A549 (cell line): Measurements from ENCODE around the gene AFDN. TPM values are rescaled to one million over a fixed set of nuclear protein-coding genes. Genes with fewer than 3 reads are reported as not detected.
A peak's percentile ranks its signal among the peaks of the same experiment; 100 is the strongest.

ENCODE experiments used
- ATAC-seq, 2 experiments: fragments of 200-7000 bp in 1 of 2; fragments of >200 bp in 1 of 2; cut with Nextera tagmentation in 1 of 2; cut with Tn5 transposase in 1 of 2; 3 replicates each; pipeline versions ENCODE4 v1.8.0 to v1.9.1; 2018 to 2020; ENCODE audit warnings: mild to moderate bottlenecking in 1 of 2, moderate library complexity in 1 of 2
- CTCF ChIA-PET: fragments of 300-600 bp; sonication (Branson Sonifier 250); formaldehyde crosslinking; extraction: SDS; loops from one replicate; lab custom pipeline; 2021; ENCODE audit warnings: antibody characterized with exemption, inconsistent platforms; lab: Yijun Ruan, JAX
- POLR2A ChIA-PET: fragments of 350-600 bp; formaldehyde crosslinking; extraction: SDS; loops from one replicate; lab custom pipeline; 2021; ENCODE audit warnings: antibody characterized with exemption, inconsistent platforms; lab: Yijun Ruan, JAX
- DNase-seq, 2 experiments: peaks; one replicate each; pipeline versions ENCODE4 v3.0.0 to v3.0.0-alpha.2; 2011 to 2016; ENCODE audit warnings: low read depth in 1 of 2, low spot score in 1 of 2
- FAIRE-seq: peaks from 2 replicates; lab custom pipeline; 2011; peaks lifted over from hg19 to GRCh38; lab: Jason Lieb, UNC
- H3K27ac ChIP-seq, 2 experiments: fragments of >200 bp; sonication (Bioruptor Twin); formaldehyde crosslinking; 3 replicates each; pipeline ENCODE4 v1.5.1; 2016 to 2017
- H3K4me1 ChIP-seq: fragments of >200 bp; sonication (Bioruptor Twin); formaldehyde crosslinking; 3 replicates; pipeline ENCODE4 v1.6.1; 2016
- H3K4me2 ChIP-seq: fragments of >200 bp; sonication (Bioruptor Twin); formaldehyde crosslinking; 3 replicates; pipeline ENCODE4 v1.6.1; 2016
- H3K4me3 ChIP-seq: fragments of >200 bp; sonication (Bioruptor Twin); formaldehyde crosslinking; 3 replicates; pipeline ENCODE4 v1.5.1; 2016
- H3K9me3 ChIP-seq: fragments of >200 bp; sonication (Bioruptor Twin); formaldehyde crosslinking; 3 replicates; pipeline ENCODE4 v1.6.1; 2016
- BCL3 ChIP-seq: fragments of >200 bp; sonication (Bioruptor Twin); formaldehyde crosslinking; IDR thresholded peaks from 3 replicates; pipeline ENCODE4 v1.6.1; 2016
- CBX2 ChIP-seq: fragments of 200-600 bp; sonication (generic); IDR thresholded peaks from 2 replicates; pipeline ENCODE4 v1.6.1; 2016; ENCODE audit warnings: low read depth, mild to moderate bottlenecking, borderline replicate concordance
- CBX8 ChIP-seq: fragments of 200-600 bp; sonication (generic); IDR thresholded peaks from 2 replicates; pipeline ENCODE4 v1.6.1; 2016
- CEBPB ChIP-seq, 2 experiments: fragments of >200 bp in 1 of 2; sonication (Bioruptor Twin) in 1 of 2; formaldehyde crosslinking in 1 of 2; IDR thresholded peaks; 2 replicates each; pipeline ENCODE4 v1.6.1; 2012 to 2016
- FOSL2 ChIP-seq, 2 experiments: fragments of 450-650 bp in 1 of 2; fragments of >200 bp in 1 of 2; sonication (Bioruptor Twin) in 1 of 2; formaldehyde crosslinking; IDR thresholded peaks; 2 replicates each; pipeline versions ENCODE4 v1.5.0 to v1.6.1; 2016 to 2020; ENCODE audit warnings: mild to moderate bottlenecking in 1 of 2, moderate library complexity in 1 of 2
- GATA3 ChIP-seq: IDR thresholded peaks from 2 replicates; pipeline ENCODE4 v1.6.1; 2012; ENCODE audit warnings: borderline replicate concordance
- HOXA7 ChIP-seq: fragments of 250-450 bp; sonication (Bioruptor Pico); IDR thresholded peaks from 2 replicates; pipeline ENCODE4 v1.5.0; 2020; ENCODE audit warnings: mild to moderate bottlenecking, moderate library complexity
- HOXB5 ChIP-seq: fragments of 250-450 bp; sonication (Bioruptor Pico); IDR thresholded peaks from 2 replicates; pipeline ENCODE4 v1.5.0; 2020; ENCODE audit warnings: mild to moderate bottlenecking, moderate library complexity
- JUN ChIP-seq, 2 experiments: fragments of >200 bp; sonication (Bioruptor Twin); formaldehyde crosslinking; IDR thresholded peaks; 2 replicates in 1 of 2; 3 replicates in 1 of 2; pipeline ENCODE4 v1.6.1; 2016 to 2017
- MYC ChIP-seq: IDR thresholded peaks from 2 replicates; pipeline ENCODE4 v1.6.1; 2012; ENCODE audit warnings: mild to moderate bottlenecking, inconsistent platforms, low read length, improper control_type of control experiment, borderline replicate concordance
- NFE2L2 ChIP-seq: fragments of 150-350 bp; conservative IDR thresholded peaks from 2 replicates; pipeline ENCODE4 v1.6.1; 2014; ENCODE audit warnings: low read length
- REST ChIP-seq: fragments of 200-600 bp; sonication (generic); IDR thresholded peaks from 2 replicates; pipeline ENCODE4 v1.6.1; 2016; ENCODE audit warnings: antibody characterized with exemption, mild to moderate bottlenecking, moderate library complexity
- RFX5 ChIP-seq: fragments of 450-650 bp; IDR thresholded peaks from 2 replicates; pipeline ENCODE4 v1.7.1; 2014; ENCODE audit warnings: antibody characterized with exemption, mild to moderate bottlenecking, moderate library complexity
- RNF2 ChIP-seq: fragments of 200-600 bp; sonication (generic); IDR thresholded peaks from 2 replicates; pipeline ENCODE4 v1.6.1; 2016; ENCODE audit warnings: low read depth, mild to moderate bottlenecking, antibody characterized with exemption, moderate library complexity, borderline replicate concordance
- SMC3 ChIP-seq: fragments of >200 bp; sonication (Bioruptor Twin); formaldehyde crosslinking; IDR thresholded peaks from 3 replicates; pipeline ENCODE4 v1.6.1; 2018; ENCODE audit warnings: inconsistent platforms
- SREBF2 ChIP-seq: fragments of 450-650 bp; IDR thresholded peaks from 2 replicates; pipeline ENCODE4 v1.6.1; 2014; ENCODE audit warnings: mild to moderate bottlenecking, moderate library complexity
- ZC3H11A ChIP-seq: fragments of 450-650 bp; IDR thresholded peaks from 2 replicates; pipeline ENCODE4 v1.6.1; 2014; ENCODE audit warnings: antibody characterized with exemption, mild to moderate bottlenecking
- ZNF302 ChIP-seq: fragments of 250-450 bp; sonication (Bioruptor Pico); IDR thresholded peaks from 2 replicates; pipeline ENCODE4 v1.9.0; 2021; ENCODE audit warnings: inconsistent platforms, mild to moderate bottlenecking, moderate library complexity
- WGBS: methylation state at CpG from one replicate; pipeline ENCODE4 v1.1.6; 2017; ENCODE audit errors: missing lambda C conversion rate; 5-methylcytosine and 5-hydroxymethylcytosine counted together
- polyA plus RNA-seq, 4 experiments: library from polyadenylated mRNA; depleted of rRNA in 3 of 4; stranded (reverse); fragments of >200 nt; fragmentation: RNase III in 1 of 4; extraction: RNeasy Plus Mini Kit Qiagen cat#74134 plus additional on column Dnase treatment in 1 of 4; gene quantifications; 2 replicates in 3 of 4; 3 replicates in 1 of 4; pipeline ENCODE4 v1.2.3, GENCODE V29; 2011 to 2017
- TF ChIP-seq, protein P1 (sequence below): IDR thresholded peaks from 2 replicates; pipeline ENCODE4 v1.6.1; 2012; ENCODE audit warnings: low read depth, borderline replicate concordance
- TF ChIP-seq, protein P2 (sequence below): fragments of >200 bp; sonication (Bioruptor Twin); formaldehyde crosslinking; IDR thresholded peaks from 3 replicates; pipeline ENCODE4 v1.5.1; 2016

AFDN gene
- polyA plus RNA-seq, 2 of the 4 experiments (the other 2 are of a cell fraction) = 17.5 to 40.8 TPM

DNA sequence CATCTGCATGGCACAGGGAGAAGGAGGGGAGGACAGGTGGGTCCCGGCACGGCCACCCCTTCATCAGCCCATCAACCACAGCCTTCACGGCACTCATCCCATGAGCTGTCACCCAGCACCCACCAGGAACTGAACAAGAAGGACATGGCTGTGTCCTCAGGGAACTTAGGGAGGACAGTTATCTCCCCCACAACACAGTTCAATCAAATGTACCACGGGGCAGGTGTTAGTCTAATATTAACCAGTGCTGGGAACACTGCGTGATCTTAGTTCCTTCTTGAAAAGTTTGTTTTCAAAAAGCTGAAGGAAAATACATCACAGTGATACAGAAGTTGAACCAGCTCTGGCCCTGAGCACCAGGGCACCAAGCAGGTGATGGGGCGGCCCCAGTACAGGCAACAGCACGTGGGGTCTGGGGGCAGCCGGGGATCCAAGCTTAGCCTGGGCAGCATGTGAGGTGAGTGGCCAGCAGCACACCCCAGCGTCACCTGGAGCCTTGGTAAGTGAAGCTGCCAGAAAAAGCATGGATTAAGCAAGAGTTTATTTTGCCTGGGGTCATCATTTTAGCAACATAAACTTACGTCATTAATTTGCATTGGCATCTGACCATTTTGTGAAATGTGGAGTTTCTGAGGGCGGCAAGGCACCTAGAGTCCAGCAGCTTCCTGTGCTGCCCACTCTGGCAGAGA is 35.5 kb upstream of the AFDN start:
- CTCF ChIA-PET = no interaction called here
- no peak for DNase-seq
- FAIRE-seq = no peak

DNA sequence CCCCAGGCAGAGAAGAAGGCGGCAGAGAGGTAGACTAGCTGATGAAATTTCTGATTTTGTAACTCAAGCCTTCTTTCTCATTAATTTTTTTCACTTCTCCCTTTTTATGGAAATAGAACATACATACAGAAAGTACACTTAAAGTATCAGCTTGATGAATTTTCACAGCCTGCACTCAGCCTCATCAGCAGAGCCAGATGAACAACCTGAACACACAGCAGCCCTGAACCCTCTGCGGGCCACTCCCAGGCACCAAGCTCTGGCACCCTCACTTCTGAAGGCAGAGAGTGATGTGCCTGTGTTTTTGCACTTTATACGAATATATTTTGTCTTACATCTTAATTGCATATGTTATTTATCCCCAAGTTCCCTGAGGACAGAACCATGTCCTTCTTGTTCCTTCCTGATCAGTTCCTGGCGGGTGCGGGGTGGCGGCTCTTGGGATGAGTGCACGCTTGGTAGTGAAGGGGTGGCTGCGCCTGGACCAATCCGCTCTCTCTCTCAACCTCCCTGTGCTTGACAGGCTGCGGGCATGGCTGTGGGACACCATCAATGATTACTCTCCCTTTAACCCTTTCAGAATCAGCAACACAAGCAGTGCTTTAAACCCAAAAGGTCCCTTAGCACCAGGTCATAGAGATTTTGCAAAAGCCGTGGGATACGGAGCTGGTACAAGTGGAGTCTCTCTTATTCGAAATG is 34.8 kb upstream of the AFDN start:
- ATAC-seq = no peak
- Histone ChIP-seq H3K9me3 (no peaks in the 10 kb centered on the region), H3K27ac (no peak overlapping the region), H3K4me2 (0 out of 3 replicates have a peak overlapping the region, but pooled peaks have one; percentile 25), H3K4me1 (peaks cover 9% of the 10 kb centered on the region; the same call in 1 of the 3 replicates), H3K4me3 (no peak overlapping the region)
- WGBS = 64% methylated on average over 13 of the region's 13 CpGs
- no peak for DNase-seq
- ChIA-PET POLR2A (no interaction called here), CTCF (no interaction called here)
- TF ChIP-seq, protein P1, sequence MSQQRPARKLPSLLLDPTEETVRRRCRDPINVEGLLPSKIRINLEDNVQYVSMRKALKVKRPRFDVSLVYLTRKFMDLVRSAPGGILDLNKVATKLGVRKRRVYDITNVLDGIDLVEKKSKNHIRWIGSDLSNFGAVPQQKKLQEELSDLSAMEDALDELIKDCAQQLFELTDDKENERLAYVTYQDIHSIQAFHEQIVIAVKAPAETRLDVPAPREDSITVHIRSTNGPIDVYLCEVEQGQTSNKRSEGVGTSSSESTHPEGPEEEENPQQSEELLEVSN = no peak
- TF ChIP-seq SMC3 = no peak
- no peak for TF ChIP-seq HOXA7
- no peak for TF ChIP-seq BCL3
- no peak for TF ChIP-seq MYC
- no peak for TF ChIP-seq REST
- TF ChIP-seq SREBF2 = no peak
- TF ChIP-seq, protein P2, sequence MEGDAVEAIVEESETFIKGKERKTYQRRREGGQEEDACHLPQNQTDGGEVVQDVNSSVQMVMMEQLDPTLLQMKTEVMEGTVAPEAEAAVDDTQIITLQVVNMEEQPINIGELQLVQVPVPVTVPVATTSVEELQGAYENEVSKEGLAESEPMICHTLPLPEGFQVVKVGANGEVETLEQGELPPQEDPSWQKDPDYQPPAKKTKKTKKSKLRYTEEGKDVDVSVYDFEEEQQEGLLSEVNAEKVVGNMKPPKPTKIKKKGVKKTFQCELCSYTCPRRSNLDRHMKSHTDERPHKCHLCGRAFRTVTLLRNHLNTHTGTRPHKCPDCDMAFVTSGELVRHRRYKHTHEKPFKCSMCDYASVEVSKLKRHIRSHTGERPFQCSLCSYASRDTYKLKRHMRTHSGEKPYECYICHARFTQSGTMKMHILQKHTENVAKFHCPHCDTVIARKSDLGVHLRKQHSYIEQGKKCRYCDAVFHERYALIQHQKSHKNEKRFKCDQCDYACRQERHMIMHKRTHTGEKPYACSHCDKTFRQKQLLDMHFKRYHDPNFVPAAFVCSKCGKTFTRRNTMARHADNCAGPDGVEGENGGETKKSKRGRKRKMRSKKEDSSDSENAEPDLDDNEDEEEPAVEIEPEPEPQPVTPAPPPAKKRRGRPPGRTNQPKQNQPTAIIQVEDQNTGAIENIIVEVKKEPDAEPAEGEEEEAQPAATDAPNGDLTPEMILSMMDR = no peak
- TF ChIP-seq HOXB5 (CRISPR knock-in tag) = no peak
- no peak for TF ChIP-seq ZNF302 (CRISPR knock-in tag)
- no peak for TF ChIP-seq JUN (IDR thresholded peaks at IDR 0.05)
- no peak for TF ChIP-seq CBX8
- no peak for TF ChIP-seq ZC3H11A
- no peak for FAIRE-seq

More for the DNA sequence above, 35.5 kb upstream of the AFDN start:
- 44% methylated on average over 11 of the region's 11 CpGs for WGBS
- Histone ChIP-seq H3K4me2 (0 out of 3 replicates have a peak overlapping the region, but pooled peaks have one; percentile 25), H3K27ac (no peak overlapping the region), H3K9me3 (no peaks in the 10 kb centered on the region), H3K4me1 (peaks cover 9% of the 10 kb centered on the region; the same call in 1 of the 3 replicates), H3K4me3 (no peak overlapping the region)
- no peak for TF ChIP-seq RNF2
- no peak for TF ChIP-seq RFX5
- TF ChIP-seq CEBPB (IDR thresholded peaks at IDR 0.05) = 0 out of 4 replicates have a peak, but pooled peaks of 1 of the 2 experiments have one; percentile 13
- TF ChIP-seq NFE2L2 = no peak
- TF ChIP-seq BCL3 = no peak
- no peak for TF ChIP-seq MYC
- TF ChIP-seq FOSL2 (IDR thresholded peaks at IDR 0.05) = no peak
- TF ChIP-seq FOSL2 (CRISPR knock-in tag; IDR thresholded peaks at IDR 0.05) = no peak
- TF ChIP-seq GATA3 = no peak
- no peak for TF ChIP-seq CBX2
- POLR2A ChIA-PET = no interaction called here
- ATAC-seq = no peak
